GM23338 (cell line): ENCODE results near the gene DCTN2. TPM values are rescaled to one million over a fixed set of nuclear protein-coding genes. Genes with fewer than 3 reads are reported as not detected.

Experiments used
- ATAC-seq: fragments of 200-7000 bp; cut with Tn5 transposase; 3 replicates; pipeline ENCODE4 v1.9.1; 2020
- DNase-seq: peaks from one replicate; pipeline ENCODE4 v3.0.0-alpha.2; 2015; ENCODE audit warnings: low spot score
- H2AFZ ChIP-seq: fragments of 200-600 bp; sonication (generic); 2 replicates; pipeline ENCODE4 v1.8.0; 2016; ENCODE audit warnings: antibody characterized with exemption, mild to moderate bottlenecking, moderate library complexity
- H3F3A ChIP-seq: fragments of 200-600 bp; sonication (generic); replicated peaks from 2 replicates; pipeline ENCODE4 v1.8.0; 2017; ENCODE audit warnings: antibody characterized with exemption, mixed run types, low read depth
- H3K27ac ChIP-seq: fragments of 200-600 bp; sonication (generic); 2 replicates; pipeline ENCODE4 v1.6.1; 2016; ENCODE audit warnings: low read depth
- H3K27me3 ChIP-seq: fragments of 200-600 bp; sonication (generic); 2 replicates; pipeline ENCODE4 v1.8.0; 2016; ENCODE audit warnings: mild to moderate bottlenecking, mixed run types, moderate library complexity; ENCODE audit not compliant: insufficient read depth
- H3K36me3 ChIP-seq: fragments of 200-600 bp; sonication (generic); 2 replicates; pipeline ENCODE4 v1.8.0; 2016; ENCODE audit warnings: mild to moderate bottlenecking; ENCODE audit not compliant: insufficient read depth
- H3K4me1 ChIP-seq: fragments of 200-600 bp; sonication (generic); 2 replicates; pipeline ENCODE4 v1.8.0; 2016; ENCODE audit warnings: mild to moderate bottlenecking, moderate library complexity; ENCODE audit not compliant: insufficient read depth
- H3K4me2 ChIP-seq: fragments of 200-600 bp; sonication (generic); 2 replicates; pipeline ENCODE4 v1.7.1; 2017; ENCODE audit warnings: mixed run types
- H3K4me3 ChIP-seq: fragments of 200-600 bp; sonication (generic); 2 replicates; pipeline ENCODE4 v1.6.1; 2016; ENCODE audit warnings: mixed run types
- H3K79me2 ChIP-seq: fragments of 200-600 bp; sonication (generic); replicated peaks from 2 replicates; pipeline ENCODE4 v1.8.0; 2017; ENCODE audit warnings: mild to moderate bottlenecking; ENCODE audit not compliant: insufficient read depth
- H3K9me2 ChIP-seq: fragments of 200-600 bp; sonication (generic); 2 replicates; pipeline ENCODE4 v1.8.0; 2017; ENCODE audit not compliant: insufficient read depth
- H4K20me1 ChIP-seq: fragments of 200-600 bp; sonication (generic); replicated peaks from 2 replicates; pipeline ENCODE4 v1.8.0; 2017; ENCODE audit warnings: mild to moderate bottlenecking; ENCODE audit not compliant: insufficient read depth
- H3K27ac Mint-ChIP-seq: 2 replicates; pipeline ENCODE4 v1.8.0; 2020; ENCODE audit warnings: inconsistent platforms, mild to moderate bottlenecking, moderate library complexity, mixed read lengths
- H3K27me3 Mint-ChIP-seq: 3 replicates; pipeline ENCODE4 v1.8.0; 2022; ENCODE audit warnings: low read depth, mild to moderate bottlenecking, moderate library complexity, mixed read lengths, inconsistent platforms; ENCODE audit not compliant: insufficient read depth, poor library complexity
- H3K36me3 Mint-ChIP-seq: 3 replicates; pipeline ENCODE4 v1.8.0; 2021; ENCODE audit warnings: low read depth, mild to moderate bottlenecking, inconsistent platforms, moderate library complexity, mixed read lengths
- H3K4me1 Mint-ChIP-seq: 3 replicates; pipeline ENCODE4 v1.8.0; 2020; ENCODE audit warnings: mild to moderate bottlenecking, inconsistent platforms, mixed read lengths
- H3K4me3 Mint-ChIP-seq: 3 replicates; pipeline ENCODE4 v1.8.0; 2021; ENCODE audit warnings: moderate library complexity, mild to moderate bottlenecking, inconsistent platforms, mixed read lengths
- H3K9me3 Mint-ChIP-seq: 3 replicates; pipeline ENCODE4 v1.8.0; 2020; ENCODE audit warnings: moderate library complexity, mild to moderate bottlenecking, inconsistent platforms, mixed read lengths
- CREB1 ChIP-seq: fragments of 250-450 bp; sonication (Bioruptor Pico); IDR thresholded peaks from 2 replicates; pipeline ENCODE4 v1.5.0; 2020; ENCODE audit warnings: low read depth, mild to moderate bottlenecking, moderate library complexity
- CTCF ChIP-seq, 2 experiments: fragments of 200-600 bp in 1 of 2; sonication (generic) in 1 of 2; conservative IDR thresholded peaks; 2 replicates each; pipeline versions ENCODE4 v1.5.1 to v1.6.1; 2016 to 2017; ENCODE audit warnings: antibody characterized with exemption in 2 of 2, low read depth in 2 of 2, mild to moderate bottlenecking in 2 of 2, moderate library complexity in 1 of 2
- EZH2 ChIP-seq: fragments of 200-600 bp; sonication (generic); IDR thresholded peaks from one replicate; pipeline ENCODE4 v1.8.0; 2017; ENCODE audit warnings: antibody characterized with exemption, mild to moderate bottlenecking, low read depth; ENCODE audit not compliant: unreplicated experiment
- JUNB ChIP-seq: IDR thresholded peaks from one replicate; pipeline ENCODE4 v1.6.1; 2016; ENCODE audit warnings: antibody characterized with exemption; ENCODE audit not compliant: unreplicated experiment
- NANOG ChIP-seq: IDR thresholded peaks from 2 replicates; pipeline ENCODE4 v1.6.1; 2016; ENCODE audit warnings: antibody characterized with exemption, borderline replicate concordance
- STAT1 ChIP-seq: IDR thresholded peaks from one replicate; pipeline ENCODE4 v1.6.1; 2016; ENCODE audit warnings: antibody characterized with exemption; ENCODE audit not compliant: unreplicated experiment
- ZNF331 ChIP-seq: fragments of 250-450 bp; sonication (Bioruptor Pico); IDR thresholded peaks from 2 replicates; pipeline ENCODE4 v1.5.0; 2020; ENCODE audit warnings: low read depth, mild to moderate bottlenecking, moderate library complexity
- polyA plus RNA-seq: library from polyadenylated mRNA; unstranded; fragments of >200 nt; fragmentation: Nextera tagmentation; extraction: Ambion mirVana; gene quantifications from 2 replicates; pipeline ENCODE4 v1.2.1, GENCODE V29; 2016
- total RNA-seq: library from RNA; depleted of rRNA; stranded (reverse); fragments of >200 nt; shearing (Covaris generic); gene quantifications from 2 replicates; pipeline ENCODE4 v1.2.3, GENCODE V29; 2014
- TF ChIP-seq, protein P1 (sequence below): IDR thresholded peaks from one replicate; pipeline ENCODE4 v1.6.1; 2018; ENCODE audit warnings: antibody characterized with exemption; ENCODE audit not compliant: unreplicated experiment
- TF ChIP-seq, protein P2 (sequence below): IDR thresholded peaks from 2 replicates; pipeline ENCODE4 v1.6.1; 2016; ENCODE audit warnings: antibody characterized with exemption

Gene DCTN2
- total and polyA plus RNA-seq, 2 experiments from 2014 or later = 56.1 to 157 TPM

- TF ChIP-seq, protein P1, sequence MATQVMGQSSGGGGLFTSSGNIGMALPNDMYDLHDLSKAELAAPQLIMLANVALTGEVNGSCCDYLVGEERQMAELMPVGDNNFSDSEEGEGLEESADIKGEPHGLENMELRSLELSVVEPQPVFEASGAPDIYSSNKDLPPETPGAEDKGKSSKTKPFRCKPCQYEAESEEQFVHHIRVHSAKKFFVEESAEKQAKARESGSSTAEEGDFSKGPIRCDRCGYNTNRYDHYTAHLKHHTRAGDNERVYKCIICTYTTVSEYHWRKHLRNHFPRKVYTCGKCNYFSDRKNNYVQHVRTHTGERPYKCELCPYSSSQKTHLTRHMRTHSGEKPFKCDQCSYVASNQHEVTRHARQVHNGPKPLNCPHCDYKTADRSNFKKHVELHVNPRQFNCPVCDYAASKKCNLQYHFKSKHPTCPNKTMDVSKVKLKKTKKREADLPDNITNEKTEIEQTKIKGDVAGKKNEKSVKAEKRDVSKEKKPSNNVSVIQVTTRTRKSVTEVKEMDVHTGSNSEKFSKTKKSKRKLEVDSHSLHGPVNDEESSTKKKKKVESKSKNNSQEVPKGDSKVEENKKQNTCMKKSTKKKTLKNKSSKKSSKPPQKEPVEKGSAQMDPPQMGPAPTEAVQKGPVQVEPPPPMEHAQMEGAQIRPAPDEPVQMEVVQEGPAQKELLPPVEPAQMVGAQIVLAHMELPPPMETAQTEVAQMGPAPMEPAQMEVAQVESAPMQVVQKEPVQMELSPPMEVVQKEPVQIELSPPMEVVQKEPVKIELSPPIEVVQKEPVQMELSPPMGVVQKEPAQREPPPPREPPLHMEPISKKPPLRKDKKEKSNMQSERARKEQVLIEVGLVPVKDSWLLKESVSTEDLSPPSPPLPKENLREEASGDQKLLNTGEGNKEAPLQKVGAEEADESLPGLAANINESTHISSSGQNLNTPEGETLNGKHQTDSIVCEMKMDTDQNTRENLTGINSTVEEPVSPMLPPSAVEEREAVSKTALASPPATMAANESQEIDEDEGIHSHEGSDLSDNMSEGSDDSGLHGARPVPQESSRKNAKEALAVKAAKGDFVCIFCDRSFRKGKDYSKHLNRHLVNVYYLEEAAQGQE = no peak
Measured at GRCh38 chr12:57569858-57570257, 22.9 kb upstream of the DCTN2 start (continued).

DNA sequence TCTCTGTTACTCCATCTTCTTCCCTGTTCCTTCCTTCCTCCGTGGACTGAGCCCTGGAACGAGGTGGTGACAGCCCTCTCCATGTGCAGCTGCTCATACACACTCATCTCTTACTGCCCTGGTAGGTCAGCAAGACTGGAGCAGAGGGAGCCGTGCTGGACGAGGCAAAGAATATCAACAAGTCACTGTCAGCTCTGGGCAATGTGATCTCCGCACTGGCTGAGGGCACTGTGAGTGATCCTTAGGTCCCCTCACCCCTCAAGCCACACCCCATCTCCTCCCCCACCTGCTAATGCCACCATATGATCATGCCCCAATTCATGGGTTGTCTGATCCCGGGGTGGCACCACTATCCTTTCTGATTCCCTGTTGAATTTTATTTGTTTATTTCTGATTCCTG, 21.8 kb upstream of the DCTN2 start:
- ATAC-seq (no peak), DNase-seq (no peak)
- Histone ChIP-seq H3F3A (no peaks in the 10 kb centered on the region; the same call in 1 of the 2 replicates), H3K4me2 (no peak overlapping the region), H3K27me3 (no peaks in the 10 kb centered on the region), H3K9me2 (no peaks in the 10 kb centered on the region), H3K79me2 (no peaks in the 10 kb centered on the region), H4K20me1 (peaks cover 3% of the 10 kb centered on the region; the same call in 1 of the 2 replicates), H3K4me3 (no peak overlapping the region), H2AFZ (no peak overlapping the region), H3K4me1 (no peaks in the 10 kb centered on the region), H3K36me3 (peaks cover 13% of the 10 kb centered on the region), H3K27ac (no peak overlapping the region)
- no peaks in the 10 kb centered on the region for H3K27me3 Mint-ChIP-seq
- H3K9me3 Mint-ChIP-seq = no peaks in the 10 kb centered on the region
- H3K27ac Mint-ChIP-seq = no peak overlapping the region
- H3K4me3 Mint-ChIP-seq = no peak overlapping the region
- no peaks in the 10 kb centered on the region for H3K4me1 Mint-ChIP-seq
- peaks cover 55% of the 10 kb centered on the region for H3K36me3 Mint-ChIP-seq
- TF ChIP-seq, protein P2, sequence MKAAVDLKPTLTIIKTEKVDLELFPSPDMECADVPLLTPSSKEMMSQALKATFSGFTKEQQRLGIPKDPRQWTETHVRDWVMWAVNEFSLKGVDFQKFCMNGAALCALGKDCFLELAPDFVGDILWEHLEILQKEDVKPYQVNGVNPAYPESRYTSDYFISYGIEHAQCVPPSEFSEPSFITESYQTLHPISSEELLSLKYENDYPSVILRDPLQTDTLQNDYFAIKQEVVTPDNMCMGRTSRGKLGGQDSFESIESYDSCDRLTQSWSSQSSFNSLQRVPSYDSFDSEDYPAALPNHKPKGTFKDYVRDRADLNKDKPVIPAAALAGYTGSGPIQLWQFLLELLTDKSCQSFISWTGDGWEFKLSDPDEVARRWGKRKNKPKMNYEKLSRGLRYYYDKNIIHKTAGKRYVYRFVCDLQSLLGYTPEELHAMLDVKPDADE = no peak
- TF ChIP-seq STAT1 (no peak), ZNF331 (CRISPR knock-in tag) (no peak), CTCF (conservative IDR thresholded peaks at IDR 0.05; ENCODE audit: low read depth in 2 of 2) (no peak), JUNB (no peak), NANOG (no peak), CREB1 (CRISPR knock-in tag) (no peak), EZH2 (no peak)
- TF ChIP-seq, protein P1 = no peak
